Suprapubic skin (tissue), 4 donors: ENCODE results near the gene SLC66A2. TPM values are rescaled to one million over a fixed set of nuclear protein-coding genes. Genes with fewer than 3 reads are reported as not detected.
A peak's percentile ranks its signal among the peaks of the same experiment; 100 is the strongest.

Experiments
- DNase-seq, 2 donors: peaks; one replicate each; pipeline ENCODE4 v3.0.0-alpha.2; 2019; ENCODE audit warnings: low spot score in 2 of 2
- H3K27ac ChIP-seq: fragments of 200-600 bp; sonication (generic); one replicate; pipeline ENCODE4 v1.5.1; 2019
- H3K27me3 ChIP-seq: fragments of 200-600 bp; sonication (generic); one replicate; pipeline ENCODE4 v1.5.1; 2019
- H3K36me3 ChIP-seq: fragments of 200-600 bp; sonication (generic); one replicate; pipeline ENCODE4 v1.5.1; 2019
- H3K4me1 ChIP-seq: fragments of 200-600 bp; sonication (generic); one replicate; pipeline ENCODE4 v1.5.1; 2019
- H3K4me3 ChIP-seq: fragments of 200-600 bp; sonication (generic); one replicate; pipeline ENCODE4 v1.5.1; 2019; ENCODE audit warnings: mild to moderate bottlenecking
- H3K9me3 ChIP-seq: fragments of 200-600 bp; sonication (generic); one replicate; pipeline ENCODE4 v1.5.1; 2019
- EP300 ChIP-seq: sonication (generic); formaldehyde crosslinking; IDR thresholded peaks from one replicate; pipeline ENCODE4 v1.6.1; 2017; ENCODE audit warnings: antibody characterized with exemption
- POLR2A ChIP-seq, 2 donors: fragments of 450-650 bp; IDR thresholded peaks; one replicate each; pipeline ENCODE4 v1.6.1; 2017; ENCODE audit warnings: antibody characterized with exemption in 2 of 2, mild to moderate bottlenecking in 2 of 2, moderate library complexity in 2 of 2
- POLR2AphosphoS5 ChIP-seq, 3 donors: sonication (generic); formaldehyde crosslinking; IDR thresholded peaks; one replicate each; pipeline ENCODE4 v1.6.1; 2017; ENCODE audit warnings: antibody characterized with exemption in 3 of 3
- WGBS: methylation state at CpG from one replicate; pipeline ENCODE4 v1.1.5; 2018; 5-methylcytosine and 5-hydroxymethylcytosine counted together
- total RNA-seq, 4 donors: library from RNA; depleted of rRNA; stranded (reverse); fragments of >200 nt; gene quantifications; one replicate each; pipeline ENCODE4 v1.1.0, GENCODE V29; 2016
- TF ChIP-seq, protein P1 (sequence below), 2 donors: fragments of 200-600 bp in 1 of 2; fragments of 450-650 bp in 1 of 2; sonication (generic) in 1 of 2; IDR thresholded peaks; one replicate each; pipeline ENCODE4 v1.5.1; 2016 to 2019; ENCODE audit warnings: antibody characterized with exemption in 2 of 2, mild to moderate bottlenecking in 1 of 2, moderate library complexity in 1 of 2

Gene SLC66A2
- total RNA-seq, 4 donors from 2014 or later, result 53.4 to 84.7 (median 79.3) TPM

DNA sequence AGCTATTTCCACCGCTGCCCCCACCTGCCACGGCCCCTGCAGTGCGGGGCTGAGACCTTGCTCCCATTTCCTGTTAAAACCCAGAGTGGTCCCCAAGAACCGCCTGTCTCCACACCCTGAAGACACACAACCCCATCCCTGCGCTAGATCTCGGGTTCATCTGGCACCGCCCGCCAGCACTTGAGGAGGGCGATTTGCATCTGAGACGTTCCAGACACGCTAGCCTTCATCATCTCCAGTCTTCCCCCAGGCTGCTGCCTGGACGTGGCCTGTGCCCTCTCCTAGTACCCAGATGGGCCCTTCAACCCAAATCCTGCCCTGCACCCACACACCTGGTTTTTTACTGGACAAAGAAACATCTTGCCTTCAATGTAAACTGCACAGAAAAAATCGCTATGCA, 49.8 kb downstream of the SLC66A2 start:
- H3K36me3 ChIP-seq, result peaks cover 35% of the 10 kb centered on the region
- no peaks in the 10 kb centered on the region for H3K27me3 ChIP-seq
- peak; percentile 54 to 56 for DNase-seq
- 85% methylated on average over 13 of the region's 13 CpGs for WGBS
- TF ChIP-seq EP300 (no peak), POLR2AphosphoS5 (IDR thresholded peaks at IDR 0.05) (no peak), POLR2A (IDR thresholded peaks at IDR 0.05) (no peak)
- TF ChIP-seq, protein P1, sequence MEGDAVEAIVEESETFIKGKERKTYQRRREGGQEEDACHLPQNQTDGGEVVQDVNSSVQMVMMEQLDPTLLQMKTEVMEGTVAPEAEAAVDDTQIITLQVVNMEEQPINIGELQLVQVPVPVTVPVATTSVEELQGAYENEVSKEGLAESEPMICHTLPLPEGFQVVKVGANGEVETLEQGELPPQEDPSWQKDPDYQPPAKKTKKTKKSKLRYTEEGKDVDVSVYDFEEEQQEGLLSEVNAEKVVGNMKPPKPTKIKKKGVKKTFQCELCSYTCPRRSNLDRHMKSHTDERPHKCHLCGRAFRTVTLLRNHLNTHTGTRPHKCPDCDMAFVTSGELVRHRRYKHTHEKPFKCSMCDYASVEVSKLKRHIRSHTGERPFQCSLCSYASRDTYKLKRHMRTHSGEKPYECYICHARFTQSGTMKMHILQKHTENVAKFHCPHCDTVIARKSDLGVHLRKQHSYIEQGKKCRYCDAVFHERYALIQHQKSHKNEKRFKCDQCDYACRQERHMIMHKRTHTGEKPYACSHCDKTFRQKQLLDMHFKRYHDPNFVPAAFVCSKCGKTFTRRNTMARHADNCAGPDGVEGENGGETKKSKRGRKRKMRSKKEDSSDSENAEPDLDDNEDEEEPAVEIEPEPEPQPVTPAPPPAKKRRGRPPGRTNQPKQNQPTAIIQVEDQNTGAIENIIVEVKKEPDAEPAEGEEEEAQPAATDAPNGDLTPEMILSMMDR (IDR thresholded peaks at IDR 0.05), result no peak
- peaks cover 13% of the 10 kb centered on the region for H3K4me1 ChIP-seq
- no peak overlapping the region for H3K4me3 ChIP-seq
- H3K9me3 ChIP-seq, result peaks cover 24% of the 10 kb centered on the region
- H3K27ac ChIP-seq, result no peak overlapping the region

DNA sequence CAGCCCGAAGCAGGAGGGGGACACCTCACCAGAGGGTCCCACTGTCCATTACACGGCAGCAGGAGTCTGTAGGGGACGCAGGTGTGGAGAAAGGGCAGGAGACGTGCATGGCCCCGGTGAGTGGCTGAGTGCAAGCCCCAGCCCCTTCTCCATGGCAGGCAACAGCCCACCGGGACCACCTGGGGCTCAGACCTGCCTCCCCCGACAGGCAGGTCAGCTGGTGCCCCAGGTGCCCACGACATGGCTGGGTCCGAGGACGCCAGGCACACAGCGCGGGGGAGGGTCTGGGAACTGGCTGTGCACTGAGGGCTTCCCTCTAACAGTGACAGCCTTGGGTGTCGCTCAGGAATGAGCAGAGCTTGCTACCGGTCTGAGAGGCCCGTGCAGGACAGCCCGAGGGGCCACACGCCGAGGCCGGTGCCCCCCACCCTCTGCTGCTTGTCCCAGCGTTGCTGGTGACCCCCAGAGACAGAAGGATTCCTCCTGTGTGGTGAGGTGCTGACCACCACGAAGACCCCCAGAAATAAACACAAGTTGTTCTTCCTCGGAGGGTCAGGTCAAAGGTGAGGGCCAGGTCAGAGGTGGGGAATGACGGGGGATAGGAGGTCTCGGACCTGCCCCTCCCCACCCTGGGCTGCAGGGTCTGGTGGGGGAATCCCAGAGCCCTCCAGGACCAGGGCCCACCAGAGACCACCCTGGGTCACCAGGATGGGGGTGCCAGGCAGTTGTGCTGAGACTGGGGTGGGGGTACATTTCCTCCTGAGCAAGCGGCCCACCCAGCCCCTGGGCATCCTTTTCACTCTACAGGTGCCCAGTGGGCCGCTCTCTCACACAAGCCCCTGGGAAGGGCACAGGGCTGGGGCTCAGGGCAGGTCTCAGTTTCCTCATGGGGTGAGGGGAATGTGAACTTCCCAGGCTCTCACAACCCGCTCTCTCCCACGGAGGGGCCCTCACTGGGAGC, 50.6 kb downstream of the SLC66A2 start:
- Histone ChIP-seq H3K36me3 (peaks cover 35% of the 10 kb centered on the region), H3K9me3 (peaks cover 29% of the 10 kb centered on the region), H3K27ac (no peak overlapping the region), H3K27me3 (no peaks in the 10 kb centered on the region), H3K4me3 (no peak overlapping the region), H3K4me1 (peaks cover 13% of the 10 kb centered on the region)
- peak; percentile 56 to 73 for DNase-seq
- no peak for TF ChIP-seq POLR2AphosphoS5 (IDR thresholded peaks at IDR 0.05)
- TF ChIP-seq, protein P1 (IDR thresholded peaks at IDR 0.05), result no peak
- TF ChIP-seq POLR2A (IDR thresholded peaks at IDR 0.05), result no peak
- no peak for TF ChIP-seq EP300
- 94% methylated on average over 17 of the region's 28 CpGs for WGBS

DNA sequence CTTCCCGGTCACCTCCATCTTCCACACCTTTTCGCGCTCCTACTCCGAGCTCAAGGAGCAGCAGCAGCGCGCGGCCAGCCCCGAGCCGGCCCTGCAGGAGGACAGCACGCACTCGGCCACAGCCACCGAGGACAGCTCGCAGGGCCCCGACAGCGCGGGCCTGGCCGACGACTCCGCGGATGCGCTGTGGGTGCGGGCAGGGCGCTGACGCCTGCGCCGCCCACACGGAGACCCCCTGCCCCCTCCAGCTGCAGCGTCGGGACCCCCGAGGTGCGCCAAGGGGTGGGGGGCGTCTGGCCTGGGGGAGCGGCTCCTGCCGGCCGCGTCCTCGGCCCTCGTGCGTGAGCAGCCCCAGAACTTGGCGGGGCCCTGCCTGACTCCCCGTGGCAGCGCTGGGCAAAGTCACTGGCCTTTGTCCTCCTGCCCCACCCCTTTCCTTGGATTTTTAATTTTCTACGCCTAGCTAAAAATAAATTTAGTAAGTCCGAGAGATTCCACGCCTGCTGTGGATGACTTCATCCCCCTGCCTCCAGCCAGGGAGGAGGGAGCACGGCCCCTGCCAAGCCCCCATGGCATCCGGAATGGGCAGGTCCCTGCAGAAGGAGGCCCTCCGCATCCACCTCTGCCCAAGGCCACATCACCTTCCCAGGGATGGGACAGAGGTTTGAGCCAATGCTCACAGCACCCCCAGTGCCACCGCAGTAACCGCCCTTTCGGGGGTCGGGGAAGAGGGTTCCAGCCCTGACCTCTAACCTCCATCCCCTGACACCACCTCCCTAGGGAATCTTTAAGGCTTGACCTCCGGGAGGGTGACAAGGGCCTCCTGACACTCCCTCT, 51.6 kb downstream of the SLC66A2 start:
- DNase-seq, result peak; percentile 62 to 67
- TF ChIP-seq EP300 (no peak), POLR2A (IDR thresholded peaks at IDR 0.05) (no peak), POLR2AphosphoS5 (IDR thresholded peaks at IDR 0.05) (no peak)
- TF ChIP-seq, protein P1 (IDR thresholded peaks at IDR 0.05), result no peak
- peaks cover 28% of the 10 kb centered on the region for H3K36me3 ChIP-seq
- peaks cover 31% of the 10 kb centered on the region for H3K9me3 ChIP-seq
- H3K27ac ChIP-seq, result no peak overlapping the region
- 63% methylated on average over 16 of the region's 53 CpGs for WGBS
- no peaks in the 10 kb centered on the region for H3K27me3 ChIP-seq
- peaks cover 5% of the 10 kb centered on the region for H3K4me1 ChIP-seq
- no peak overlapping the region for H3K4me3 ChIP-seq

DNA sequence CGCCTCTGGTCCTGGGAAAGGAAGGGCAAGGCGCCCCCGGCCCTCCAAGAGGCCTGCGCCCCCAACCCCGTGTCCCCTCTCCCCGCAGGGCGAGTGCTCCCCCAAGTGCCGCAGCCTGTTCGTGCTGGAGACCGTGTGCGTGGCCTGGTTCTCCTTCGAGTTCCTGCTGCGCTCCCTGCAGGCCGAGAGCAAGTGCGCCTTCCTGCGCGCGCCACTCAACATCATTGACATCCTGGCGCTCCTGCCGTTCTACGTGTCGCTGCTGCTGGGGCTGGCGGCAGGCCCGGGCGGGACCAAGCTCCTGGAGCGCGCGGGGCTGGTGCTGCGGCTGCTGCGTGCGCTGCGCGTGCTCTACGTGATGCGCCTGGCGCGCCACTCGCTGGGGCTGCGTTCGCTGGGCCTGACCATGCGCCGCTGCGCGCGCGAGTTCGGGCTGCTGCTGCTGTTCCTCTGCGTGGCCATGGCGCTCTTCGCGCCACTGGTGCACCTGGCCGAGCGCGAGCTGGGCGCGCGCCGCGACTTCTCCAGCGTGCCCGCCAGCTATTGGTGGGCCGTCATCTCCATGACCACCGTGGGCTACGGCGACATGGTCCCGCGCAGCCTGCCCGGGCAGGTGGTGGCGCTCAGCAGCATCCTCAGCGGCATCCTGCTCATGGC, 52.4 kb downstream of the SLC66A2 start:
- H3K27ac ChIP-seq, result no peak overlapping the region
- 74% methylated on average over 49 of the region's 70 CpGs for WGBS
- H3K4me1 ChIP-seq, result no peaks in the 10 kb centered on the region
- no peak for TF ChIP-seq POLR2AphosphoS5 (IDR thresholded peaks at IDR 0.05)
- no peak for TF ChIP-seq EP300
- no peak for TF ChIP-seq POLR2A (IDR thresholded peaks at IDR 0.05)
- TF ChIP-seq, protein P1 (IDR thresholded peaks at IDR 0.05), result no peak
- DNase-seq, result peak; percentile 40 to 55
- no peak overlapping the region for H3K4me3 ChIP-seq
- peaks cover 22% of the 10 kb centered on the region for H3K36me3 ChIP-seq
- H3K27me3 ChIP-seq, result no peaks in the 10 kb centered on the region
- H3K9me3 ChIP-seq, result peaks cover 31% of the 10 kb centered on the region
